Measurements from ENCODE around the gene RXRA. TPM values are rescaled to one million over a fixed set of nuclear protein-coding genes. Genes with fewer than 3 reads are reported as not detected.

The RXRA gene
- total RNA-seq, 2 donors from 2014 or later: 34.5 to 50.8 TPM

- Histone ChIP-seq H3K27me3 (no peaks in the 10 kb centered on the region), H3K9me3 (no peaks in the 10 kb centered on the region), H3K27ac (peak overlapping the region; percentile 66 to 78), H3K36me3 (no peaks in the 10 kb centered on the region), H3K4me3 (no peak overlapping the region), H3K4me1 (peaks cover 0 to 23% of the 10 kb centered on the region in 2 donors)
- no peak for TF ChIP-seq CTCF (IDR thresholded peaks at IDR 0.05)
- no peak for DNase-seq (ENCODE audit: low spot score)
Observed at GRCh38 chr9:134283692-134284265, 42.5 kb upstream of the RXRA start.

DNA sequence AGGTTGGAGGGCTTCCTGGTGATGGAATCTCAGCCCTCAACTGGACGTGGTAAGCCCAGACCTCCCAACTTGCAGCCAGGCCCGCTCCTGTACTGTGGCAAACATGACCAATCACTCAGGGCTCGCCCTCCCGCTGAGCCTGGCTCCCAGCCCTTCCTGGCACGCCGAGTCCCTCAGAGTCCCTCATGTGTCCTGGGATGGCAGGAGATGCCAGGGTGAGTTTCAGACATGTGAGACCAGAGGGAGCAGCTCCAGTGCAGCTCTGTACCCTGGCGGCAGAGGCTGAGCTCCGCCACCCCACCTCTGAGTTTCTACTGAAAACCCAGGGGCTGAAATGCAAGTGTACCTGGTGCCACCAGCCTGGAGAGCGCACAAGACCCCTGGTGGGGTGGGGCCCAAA is 42.0 kb upstream of the RXRA start:
- H3K27me3 ChIP-seq: no peaks in the 10 kb centered on the region
- H3K9me3 ChIP-seq: no peaks in the 10 kb centered on the region
- peak overlapping the region; percentile 66 to 78 for H3K27ac ChIP-seq
- peak in 1 of 2 donors; percentile 53 for TF ChIP-seq CTCF (IDR thresholded peaks at IDR 0.05)
- H3K36me3 ChIP-seq: no peaks in the 10 kb centered on the region
- no peak overlapping the region for H3K4me3 ChIP-seq
- peak; percentile 69 for DNase-seq (ENCODE audit: low spot score)
- peaks cover 0 to 23% of the 10 kb centered on the region in 2 donors for H3K4me1 ChIP-seq

DNA sequence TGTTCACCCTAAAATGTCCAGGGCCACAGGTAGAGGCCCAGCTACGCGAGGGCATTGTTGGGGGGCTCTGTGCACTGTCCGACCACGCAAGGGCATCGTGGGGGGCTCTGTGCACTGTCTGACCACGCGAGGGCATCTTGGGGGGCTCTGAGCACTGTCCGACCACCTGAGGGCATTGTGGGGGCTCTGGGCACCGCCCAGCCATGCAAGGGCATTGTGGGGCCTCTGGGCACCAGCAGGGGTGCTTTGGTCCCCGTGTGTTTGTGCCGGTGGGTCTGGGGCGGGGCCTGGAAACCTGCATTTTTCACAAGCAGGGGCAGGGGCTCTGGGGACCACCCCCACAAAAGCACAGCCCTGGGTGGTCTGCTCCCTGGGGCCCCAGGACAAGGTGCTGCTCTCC is 41.5 kb upstream of the RXRA start:
- Histone ChIP-seq H3K27ac (peak overlapping the region; percentile 66 to 78), H3K4me3 (no peak overlapping the region), H3K4me1 (peaks cover 0 to 23% of the 10 kb centered on the region in 2 donors), H3K27me3 (no peaks in the 10 kb centered on the region), H3K9me3 (no peaks in the 10 kb centered on the region), H3K36me3 (no peaks in the 10 kb centered on the region)
- no peak for DNase-seq (ENCODE audit: low spot score)
- TF ChIP-seq CTCF (IDR thresholded peaks at IDR 0.05): no peak

DNA sequence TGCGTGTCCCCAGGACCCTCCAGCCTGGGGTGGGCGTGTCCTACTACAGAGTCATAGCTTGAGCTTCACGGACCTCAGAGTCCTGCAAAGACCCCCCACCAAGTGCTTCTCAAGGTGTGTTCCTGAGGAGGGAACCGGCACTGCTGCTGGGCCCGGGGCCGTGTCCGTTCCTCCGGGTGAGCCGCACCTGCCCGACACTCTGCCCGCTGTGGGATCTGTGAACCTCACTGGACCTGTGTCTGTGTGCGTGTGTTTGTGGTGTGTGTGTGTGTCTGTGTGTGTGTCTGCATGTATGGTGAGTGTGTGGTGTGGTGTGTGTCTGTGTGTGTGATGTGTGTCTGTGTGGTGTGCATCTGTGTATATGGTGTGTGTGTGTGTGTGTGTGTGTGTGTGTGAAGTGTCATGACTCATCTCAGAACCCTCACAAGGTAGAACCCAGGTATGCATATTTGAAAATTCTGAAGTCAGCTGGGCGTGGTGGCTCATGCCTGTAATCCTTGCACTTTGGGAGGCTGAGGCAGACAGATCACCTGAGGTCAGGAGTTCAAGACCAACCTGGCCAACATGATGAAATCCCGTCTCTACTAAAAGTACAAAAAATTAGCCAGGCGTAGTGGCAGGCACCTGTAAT is 40.9 kb upstream of the RXRA start:
- DNase-seq (ENCODE audit: low spot score): no peak
- no peaks in the 10 kb centered on the region for H3K36me3 ChIP-seq
- H3K27ac ChIP-seq: no peak overlapping the region
- H3K4me1 ChIP-seq: peaks cover 0 to 23% of the 10 kb centered on the region in 2 donors
- H3K9me3 ChIP-seq: no peaks in the 10 kb centered on the region
- H3K4me3 ChIP-seq: no peak overlapping the region
- no peaks in the 10 kb centered on the region for H3K27me3 ChIP-seq
- no peak for TF ChIP-seq CTCF (IDR thresholded peaks at IDR 0.05)

GRCh38 chr9:134286471-134287245 is 39.6 kb upstream of the RXRA start:
- H3K9me3 ChIP-seq: no peaks in the 10 kb centered on the region
- H3K4me3 ChIP-seq: no peak overlapping the region
- H3K27me3 ChIP-seq: no peaks in the 10 kb centered on the region
- no peaks in the 10 kb centered on the region for H3K36me3 ChIP-seq
- H3K4me1 ChIP-seq: peaks cover 0 to 23% of the 10 kb centered on the region in 2 donors
- TF ChIP-seq CTCF (IDR thresholded peaks at IDR 0.05): peak in 1 of 2 donors; percentile 17
- H3K27ac ChIP-seq: peak overlapping the region in 1 of 2 donors; percentile 31
- DNase-seq (ENCODE audit: low spot score): no peak

All from right atrium auricular region (tissue), 2 donors.